ENCODE measurements around the gene MMP10.

DNA sequence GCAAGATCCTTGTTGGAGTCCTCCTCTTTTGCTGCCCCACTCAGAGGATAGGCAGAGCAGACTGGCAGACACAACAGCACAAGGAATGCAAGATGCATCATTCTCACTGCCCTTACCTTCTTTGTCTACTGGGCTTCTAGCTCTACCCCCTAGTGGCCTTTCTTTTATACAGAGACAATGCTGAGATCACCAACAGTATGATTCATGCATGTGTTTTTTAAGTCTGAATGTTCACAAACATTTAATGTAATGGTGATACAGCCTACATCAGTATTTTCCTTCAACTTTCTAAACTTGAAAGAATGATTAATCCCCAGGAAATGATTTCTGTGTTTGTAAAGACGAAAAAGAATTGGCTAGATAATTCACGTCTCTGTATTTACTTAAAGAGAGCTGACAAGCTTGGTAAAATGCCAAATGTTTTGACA, at the start of gene MMP10:
- TF ChIP-seq ZNF274 (IDR thresholded peaks at IDR 0.05; ENCODE audit: low read depth, low read length) (no peak), SUZ12 (IDR thresholded peaks at IDR 0.05; ENCODE audit: extremely low read depth, insufficient read depth, insufficient read length) (no peak), YY1 (IDR thresholded peaks at IDR 0.05; ENCODE audit: insufficient read depth, insufficient read length) (no peak)
